Measurements from ENCODE around the gene PRAMEF15.
"Not testable (repeated sequence)": the region's sequence is repeated elsewhere in the genome, so short reads cannot be mapped to it uniquely, and the experiment has no call there.

The PRAMEF15 gene

GRCh38 chr1:13315281-13315680 is at the start of gene PRAMEF15:
Gene PRAMEF15, plus strand, starts transcription at chr1:13315581. Its CDS starts 2,827 bp downstream, at chr1:13318408.
- not testable (repeated sequence) for DNase-seq

- not testable (repeated sequence) for DNase-seq
Measured at GRCh38 chr1:13277016-13277415, 38.4 kb upstream of the PRAMEF15 start.

- DNase-seq, result not testable (repeated sequence)
Measured at GRCh38 chr1:13279617-13280016, 35.8 kb upstream of the PRAMEF15 start.

GRCh38 chr1:13285037-13285436 is 30.3 kb upstream of the PRAMEF15 start, which contains the start of gene PRAMEF8:
Gene PRAMEF8, minus strand, starts transcription at chr1:13285137. Its CDS starts 1,046 bp downstream, at chr1:13284091.
- not testable (repeated sequence) for DNase-seq

- DNase-seq, result not testable (repeated sequence)
Measured at GRCh38 chr1:13289030-13289429, 26.4 kb upstream of the PRAMEF15 start.

- not testable (repeated sequence) for DNase-seq
Measured at GRCh38 chr1:13297216-13297931, 18.0 kb upstream of the PRAMEF15 start.

- DNase-seq, result not testable (repeated sequence)
Measured at GRCh38 chr1:13298699-13299098, 16.7 kb upstream of the PRAMEF15 start.

GRCh38 chr1:13302197-13302596 is 13.2 kb upstream of the PRAMEF15 start:
- not testable (repeated sequence) for DNase-seq

GRCh38 chr1:13303239-13303638 is 12.1 kb upstream of the PRAMEF15 start, which contains the start of gene PRAMEF33:
Gene PRAMEF33, plus strand, starts transcription at chr1:13303539. Its CDS starts 2,416 bp downstream, at chr1:13305955.
- DNase-seq, result not testable (repeated sequence)

GRCh38 chr1:13342496-13342895 is 27.1 kb downstream of the PRAMEF15 start:
- DNase-seq, result not testable (repeated sequence)

- DNase-seq, result not testable (repeated sequence)
Measured at GRCh38 chr1:13347034-13347433, 31.7 kb downstream of the PRAMEF15 start, which contains the start of gene PRAMEF14. Gene PRAMEF14, minus strand, starts transcription at chr1:13347134. Its CDS starts 1,820 bp downstream, at chr1:13345314.

GRCh38 chr1:13353476-13353875 is 38.1 kb downstream of the PRAMEF15 start:
- not testable (repeated sequence) for DNase-seq

- not testable (repeated sequence) for DNase-seq
Measured at GRCh38 chr1:13354475-13354874, 39.1 kb downstream of the PRAMEF15 start.

GRCh38 chr1:13356774-13357173 is 41.4 kb downstream of the PRAMEF15 start:
- not testable (repeated sequence) for DNase-seq

- not testable (repeated sequence) for DNase-seq
Measured at GRCh38 chr1:13362364-13362763, 47.0 kb downstream of the PRAMEF15 start.

GRCh38 chr1:13364928-13365327 is 49.5 kb downstream of the PRAMEF15 start:
- not testable (repeated sequence) for DNase-seq

- not testable (repeated sequence) for DNase-seq
Measured at GRCh38 chr1:13366536-13366935, 51.2 kb downstream of the PRAMEF15 start.

- DNase-seq, result not testable (repeated sequence)
Measured at GRCh38 chr1:13368544-13368943, 53.2 kb downstream of the PRAMEF15 start.

All from NCI-H187 treated with DMSO at 0.1 percent for 48 hours (cell line).